Mucosa of descending colon (tissue), 3 donors: ENCODE measurements around the gene TMEM245. TPM values are rescaled to one million over a fixed set of nuclear protein-coding genes. Genes with fewer than 3 reads are reported as not detected.

ENCODE experiments used
- ATAC-seq: fragments of 200-7000 bp; cut with Tn5 transposase; one replicate; pipeline ENCODE4 v1.9.1; 2020; ENCODE audit warnings: mild to moderate bottlenecking, moderate library complexity
- DNase-seq, 3 donors: peaks; one replicate each; pipeline ENCODE4 v3.0.0-alpha.2; 2020
- H3K36me3 ChIP-seq: fragments of 200-600 bp; one replicate; pipeline ENCODE4 v1.8.0; 2021; ENCODE audit warnings: low read depth, mild to moderate bottlenecking
- H3K4me1 ChIP-seq: fragments of 200-600 bp; one replicate; pipeline ENCODE4 v1.8.0; 2021; ENCODE audit warnings: low read depth, mild to moderate bottlenecking
- H3K4me3 ChIP-seq: fragments of 200-600 bp; one replicate; pipeline ENCODE4 v1.8.0; 2021; ENCODE audit warnings: mild to moderate bottlenecking
- H3K9me3 ChIP-seq: fragments of 200-600 bp; one replicate; pipeline ENCODE4 v1.8.0; 2021; ENCODE audit warnings: mild to moderate bottlenecking
- intact Hi-C, 2 donors: fragments of 100-400 bp; cut with DNase I in 1 of 2; cut with micrococcal nuclease in 1 of 2; formaldehyde crosslinking; loops; one replicate each; pipeline versions ENCODE4 v1.11.0 to v1.11.1; 2022; cut with DNase I, micrococcal nuclease
- total RNA-seq, 3 donors: library from RNA; stranded (reverse); fragmentation: NEBNext Ultra II Directional in 2 of 3; extraction: Animal tissue kit (Norgen Biotek cat#: 25700) in 2 of 3; gene quantifications; one replicate each; pipeline versions ENCODE4 v1.2.1 to v1.2.4, GENCODE V29; 2021 to 2023
- TF ChIP-seq, protein P1 (sequence below): fragments of 200-600 bp; IDR thresholded peaks from one replicate; pipeline ENCODE4 v1.8.0; 2022; ENCODE audit warnings: antibody characterized with exemption, mild to moderate bottlenecking
- donor health status: DM: no; HTN: no; CAD: no; lungs with moderate emphysema.
- donor health status: DM: no; HTN: no; CAD: no.
- donor health status: DM: no; HTN: yes; CAD: no.

TMEM245 gene
- total RNA-seq, 3 donors from 2014 or later: 26.3 to 72.8 (median 33.6) TPM

DNA sequence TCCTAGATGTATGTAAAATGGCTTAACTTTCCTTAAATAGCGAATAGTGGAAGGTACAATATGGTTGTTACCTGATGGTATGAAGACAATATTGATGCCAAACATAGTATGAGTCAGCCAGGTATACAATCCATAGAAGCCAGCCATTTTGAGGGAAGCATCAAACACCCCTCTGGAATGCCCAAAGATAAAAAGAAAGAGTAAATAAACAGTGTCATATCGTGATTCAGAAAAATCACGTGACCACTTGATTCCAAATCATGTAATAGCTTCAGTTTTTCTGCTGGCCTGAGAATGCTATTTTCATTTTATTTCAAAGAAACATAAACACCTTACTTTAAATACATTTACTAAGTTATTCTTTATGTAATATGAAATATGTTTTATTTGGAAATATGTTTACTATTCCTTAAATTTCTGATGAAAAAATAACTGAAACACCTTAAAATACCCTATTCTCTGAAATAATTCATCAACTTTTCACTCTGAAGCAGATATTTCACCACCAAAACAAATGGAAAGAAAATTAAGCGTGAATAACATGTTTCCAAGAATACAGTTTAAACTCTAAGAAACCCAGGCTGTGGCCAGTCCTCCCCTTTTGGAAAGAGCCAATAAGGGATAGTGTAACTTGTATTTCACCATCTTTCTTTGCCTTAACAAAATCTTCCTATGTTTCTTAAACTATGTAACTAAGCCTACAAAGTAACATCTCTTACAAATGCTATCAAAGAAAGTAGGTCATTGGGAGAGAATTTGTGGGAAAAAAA is 81.6 kb downstream of the TMEM245 start:
- no peak overlapping the region for H3K4me3 ChIP-seq
- intact Hi-C loops: no loop called here
- no peaks in the 10 kb centered on the region for H3K36me3 ChIP-seq
- H3K4me1 ChIP-seq: no peaks in the 10 kb centered on the region
- H3K9me3 ChIP-seq: no peaks in the 10 kb centered on the region
- no peak for DNase-seq
- ATAC-seq: no peak
- TF ChIP-seq, protein P1, sequence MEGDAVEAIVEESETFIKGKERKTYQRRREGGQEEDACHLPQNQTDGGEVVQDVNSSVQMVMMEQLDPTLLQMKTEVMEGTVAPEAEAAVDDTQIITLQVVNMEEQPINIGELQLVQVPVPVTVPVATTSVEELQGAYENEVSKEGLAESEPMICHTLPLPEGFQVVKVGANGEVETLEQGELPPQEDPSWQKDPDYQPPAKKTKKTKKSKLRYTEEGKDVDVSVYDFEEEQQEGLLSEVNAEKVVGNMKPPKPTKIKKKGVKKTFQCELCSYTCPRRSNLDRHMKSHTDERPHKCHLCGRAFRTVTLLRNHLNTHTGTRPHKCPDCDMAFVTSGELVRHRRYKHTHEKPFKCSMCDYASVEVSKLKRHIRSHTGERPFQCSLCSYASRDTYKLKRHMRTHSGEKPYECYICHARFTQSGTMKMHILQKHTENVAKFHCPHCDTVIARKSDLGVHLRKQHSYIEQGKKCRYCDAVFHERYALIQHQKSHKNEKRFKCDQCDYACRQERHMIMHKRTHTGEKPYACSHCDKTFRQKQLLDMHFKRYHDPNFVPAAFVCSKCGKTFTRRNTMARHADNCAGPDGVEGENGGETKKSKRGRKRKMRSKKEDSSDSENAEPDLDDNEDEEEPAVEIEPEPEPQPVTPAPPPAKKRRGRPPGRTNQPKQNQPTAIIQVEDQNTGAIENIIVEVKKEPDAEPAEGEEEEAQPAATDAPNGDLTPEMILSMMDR: no peak

DNA sequence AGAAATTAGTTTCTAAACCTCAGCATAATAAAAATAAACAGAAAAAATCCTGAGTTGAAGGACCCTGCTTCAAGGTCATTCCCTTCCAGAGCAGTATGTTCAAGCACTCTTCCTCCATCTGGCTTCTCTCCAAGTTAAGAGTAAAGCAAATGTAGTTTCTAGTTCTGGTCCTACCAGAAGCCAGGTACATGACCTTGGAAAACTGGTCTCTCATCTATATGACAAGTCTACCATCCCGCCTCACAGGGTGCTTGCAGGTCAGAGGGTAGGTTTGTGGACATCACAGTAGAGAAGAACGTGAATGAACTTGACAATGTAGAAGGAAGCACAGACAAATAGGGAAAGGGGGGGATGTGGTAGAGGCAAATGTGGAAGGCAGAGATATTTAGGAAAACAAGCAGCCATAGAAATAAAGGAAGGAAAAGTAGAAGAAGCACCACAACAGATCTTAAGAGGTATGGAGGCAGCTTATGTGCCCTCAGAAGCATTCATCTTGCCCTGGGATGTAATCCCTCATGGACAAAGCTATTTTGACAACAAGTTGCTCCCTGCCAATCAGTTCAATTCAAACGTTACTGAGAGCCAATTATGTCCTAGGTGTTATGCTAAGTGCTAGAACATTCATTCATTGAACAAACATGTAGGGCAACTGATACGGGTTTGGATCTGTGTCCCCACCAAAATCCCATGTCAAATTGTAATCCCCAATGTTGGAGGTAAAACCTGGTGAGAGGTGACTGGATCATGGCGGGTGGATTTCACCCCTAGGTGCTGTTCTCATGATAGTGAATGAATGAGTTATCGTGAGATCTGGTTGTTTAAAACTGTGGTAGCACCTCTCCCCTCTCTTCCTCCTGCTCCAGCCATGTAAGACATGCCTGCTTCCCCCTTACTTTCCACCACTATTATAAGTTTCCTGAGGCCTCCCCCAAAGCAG is 82.7 kb downstream of the TMEM245 start:
- Histone ChIP-seq H3K4me3 (no peak overlapping the region), H3K4me1 (no peaks in the 10 kb centered on the region), H3K9me3 (no peaks in the 10 kb centered on the region), H3K36me3 (no peaks in the 10 kb centered on the region)
- ATAC-seq: no peak
- DNase-seq: no peak
- intact Hi-C loops: no loop called here
- TF ChIP-seq, protein P1: no peak

DNA sequence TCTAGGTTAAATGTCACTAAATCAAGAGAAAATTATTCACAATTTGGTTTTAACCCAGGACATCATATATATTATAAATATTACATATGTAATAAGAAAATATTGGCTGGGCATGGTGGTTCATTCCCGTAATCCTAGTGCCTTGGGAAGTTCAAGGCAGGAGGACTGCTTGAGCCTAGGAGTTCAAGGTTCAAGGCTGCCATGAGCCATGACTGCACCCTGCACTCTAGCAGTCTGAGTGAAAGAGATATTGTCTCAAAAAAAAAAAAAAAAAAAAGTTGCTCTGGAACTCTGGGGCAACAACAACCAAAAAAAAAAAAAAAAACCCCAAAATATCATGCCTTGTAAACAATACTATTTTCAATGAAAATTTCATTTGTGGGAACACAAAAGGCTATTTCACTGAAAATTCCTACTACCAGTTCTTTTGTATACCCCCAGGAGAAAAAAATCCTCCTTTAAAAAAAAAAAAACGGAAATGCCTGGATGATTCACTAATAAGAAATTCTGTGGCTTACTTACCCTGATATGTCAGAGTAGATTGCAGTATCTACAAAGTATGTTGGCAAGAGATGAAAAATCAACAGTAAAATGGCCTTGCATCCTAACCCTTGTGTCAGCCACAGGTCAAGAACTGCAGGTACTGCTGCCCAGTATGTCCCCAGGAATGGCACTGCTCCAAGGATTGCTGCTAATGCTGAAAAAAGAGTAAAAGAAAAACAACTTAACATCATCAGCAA is 83.9 kb downstream of the TMEM245 start:
- TF ChIP-seq, protein P1: no peak
- Histone ChIP-seq H3K4me1 (no peaks in the 10 kb centered on the region), H3K4me3 (no peak overlapping the region), H3K36me3 (no peaks in the 10 kb centered on the region), H3K9me3 (no peaks in the 10 kb centered on the region)
- DNase-seq (no peak), ATAC-seq (no peak)
- intact Hi-C loops: no loop called here

DNA sequence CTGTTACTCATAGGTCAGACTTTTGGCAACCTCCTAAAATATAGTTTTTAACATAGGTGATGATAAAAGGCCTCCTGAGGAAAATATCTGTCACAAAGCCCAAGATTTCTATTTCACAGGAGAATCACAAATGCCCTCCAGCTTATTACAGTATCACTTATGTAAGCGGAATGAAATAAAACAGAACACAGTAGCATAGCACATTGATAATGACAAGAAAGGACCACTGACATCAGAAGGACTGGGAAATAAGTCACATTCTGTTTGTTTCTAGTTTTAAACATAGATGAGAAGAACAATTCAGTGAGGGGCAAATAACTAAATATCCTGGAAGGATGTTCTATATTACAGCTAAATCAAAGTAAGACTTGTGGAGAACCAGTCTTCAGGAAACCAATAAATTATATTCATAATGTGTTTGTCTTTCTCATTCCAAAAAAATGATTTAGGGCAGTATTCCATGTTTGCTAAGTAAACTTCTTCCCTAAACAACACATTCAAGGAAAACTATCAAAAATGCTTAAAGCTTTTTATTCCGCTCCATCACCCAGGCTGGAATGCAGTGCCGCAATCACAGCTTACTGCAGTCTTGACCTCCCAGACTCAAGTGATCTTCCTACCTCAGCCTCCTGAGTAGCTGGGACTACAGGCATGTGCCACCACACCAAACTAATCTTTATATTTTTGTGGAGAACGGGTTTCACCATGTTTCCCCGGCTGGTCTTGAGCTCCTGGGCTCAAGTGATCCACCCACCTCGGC is 85.6 kb downstream of the TMEM245 start:
- Histone ChIP-seq H3K4me1 (no peaks in the 10 kb centered on the region), H3K36me3 (no peaks in the 10 kb centered on the region), H3K4me3 (no peak overlapping the region), H3K9me3 (no peaks in the 10 kb centered on the region)
- TF ChIP-seq, protein P1: no peak
- ATAC-seq (no peak), DNase-seq (no peak)
- intact Hi-C loops: no loop called here

DNA sequence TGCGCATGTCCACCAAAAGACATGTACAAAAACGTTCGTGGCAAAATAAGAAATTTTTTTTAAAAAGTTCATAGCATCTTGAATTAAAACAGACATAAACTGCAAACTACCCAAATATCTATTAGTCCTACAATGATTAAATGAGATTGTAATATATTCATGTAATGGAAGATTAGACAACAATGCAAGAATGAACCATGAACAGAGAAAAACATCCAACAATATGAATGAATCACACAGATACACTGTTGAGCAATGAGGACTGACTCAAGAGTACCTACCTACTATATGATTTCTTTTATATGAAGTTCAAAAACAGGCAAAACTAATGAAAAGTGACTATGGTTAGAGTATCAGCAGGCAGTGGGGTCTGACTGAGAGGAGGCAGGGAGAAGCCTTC is 88.5 kb downstream of the TMEM245 start:
- no peak overlapping the region for H3K4me3 ChIP-seq
- no peak for DNase-seq
- H3K36me3 ChIP-seq: no peaks in the 10 kb centered on the region
- intact Hi-C loops: no loop called here
- H3K4me1 ChIP-seq: no peaks in the 10 kb centered on the region
- no peak for ATAC-seq
- TF ChIP-seq, protein P1: no peak
- H3K9me3 ChIP-seq: no peaks in the 10 kb centered on the region
